Activated CD4-positive, alpha-beta T cell treated with anti-CD3 and anti-CD28 coated beads, Interleukin-2, amount 10 ng/mL, durations not matched to agents 24 days and 14 days (primary cell): Measurements from ENCODE around the gene SH3D21. TPM values are rescaled to one million over a fixed set of nuclear protein-coding genes. Genes with fewer than 3 reads are reported as not detected.

Experiments used
- DNase-seq: peaks from one replicate; pipeline ENCODE4 v3.0.0; 2022
- H3K27ac Mint-ChIP-seq: one replicate; pipeline ENCODE4 v1.8.0; 2022; ENCODE audit warnings: mild to moderate bottlenecking, mixed read lengths
- H3K27me3 Mint-ChIP-seq: one replicate; pipeline ENCODE4 v1.8.0; 2022; ENCODE audit warnings: mixed read lengths
- H3K36me3 Mint-ChIP-seq: one replicate; pipeline ENCODE4 v1.8.0; 2022; ENCODE audit warnings: low read depth, mild to moderate bottlenecking, mixed read lengths
- H3K4me1 Mint-ChIP-seq: one replicate; pipeline ENCODE4 v1.8.0; 2021; ENCODE audit warnings: mixed read lengths
- H3K4me3 Mint-ChIP-seq: one replicate; pipeline ENCODE4 v1.8.0; 2022; ENCODE audit warnings: mild to moderate bottlenecking, moderate library complexity, mixed read lengths
- H3K9me3 Mint-ChIP-seq: one replicate; pipeline ENCODE4 v1.8.0; 2021; ENCODE audit warnings: mixed read lengths
- intact Hi-C: fragments of 100-400 bp; cut with micrococcal nuclease; formaldehyde crosslinking; loops from one replicate; pipeline ENCODE4 v1.15.1; 2023
- total RNA-seq: library from RNA; stranded (reverse); gene quantifications from 2 replicates; pipeline ENCODE4 v1.2.3, GENCODE V29; 2022

SH3D21 gene
- total RNA-seq, 1 donor from 2014 or later, result 17.0 TPM

- no peak for DNase-seq
- intact Hi-C loops, result no loop called here
- Mint-ChIP-seq H3K27me3 (peaks cover 18% of the 10 kb centered on the region), H3K27ac (no peak overlapping the region), H3K4me3 (no peak overlapping the region), H3K9me3 (no peaks in the 10 kb centered on the region), H3K36me3 (no peaks in the 10 kb centered on the region), H3K4me1 (peaks cover 19% of the 10 kb centered on the region)
Measured at GRCh38 chr1:36327421-36328087, 21.4 kb downstream of the SH3D21 start.

GRCh38 chr1:36328088-36328480 is 21.9 kb downstream of the SH3D21 start:
- DNase-seq, result no peak
- Mint-ChIP-seq H3K4me1 (peaks cover 19% of the 10 kb centered on the region), H3K9me3 (no peaks in the 10 kb centered on the region), H3K4me3 (no peak overlapping the region), H3K27me3 (peaks cover 21% of the 10 kb centered on the region), H3K36me3 (no peaks in the 10 kb centered on the region), H3K27ac (no peak overlapping the region)
- intact Hi-C loops, result no loop called here

- no peak for DNase-seq
- Mint-ChIP-seq H3K36me3 (no peaks in the 10 kb centered on the region), H3K27me3 (peaks cover 21% of the 10 kb centered on the region), H3K4me3 (no peak overlapping the region), H3K4me1 (peaks cover 19% of the 10 kb centered on the region), H3K9me3 (no peaks in the 10 kb centered on the region), H3K27ac (no peak overlapping the region)
- intact Hi-C loops, result no loop called here
Measured at GRCh38 chr1:36328713-36329112, 22.5 kb downstream of the SH3D21 start.

GRCh38 chr1:36329817-36330216 is 23.6 kb downstream of the SH3D21 start:
- no peak for DNase-seq
- Mint-ChIP-seq H3K4me3 (no peak overlapping the region), H3K9me3 (no peaks in the 10 kb centered on the region), H3K27ac (no peak overlapping the region), H3K36me3 (no peaks in the 10 kb centered on the region), H3K27me3 (peaks cover 21% of the 10 kb centered on the region), H3K4me1 (peaks cover 10% of the 10 kb centered on the region)
- intact Hi-C loops, result no loop called here

GRCh38 chr1:36330940-36331339 is 24.8 kb downstream of the SH3D21 start:
- Mint-ChIP-seq H3K36me3 (no peaks in the 10 kb centered on the region), H3K9me3 (no peaks in the 10 kb centered on the region), H3K4me1 (peaks cover 10% of the 10 kb centered on the region), H3K27me3 (peaks cover 19% of the 10 kb centered on the region), H3K27ac (no peak overlapping the region), H3K4me3 (no peak overlapping the region)
- intact Hi-C loops, result no loop called here
- DNase-seq, result no peak

- Mint-ChIP-seq H3K36me3 (peaks cover 17% of the 10 kb centered on the region), H3K27me3 (no peaks in the 10 kb centered on the region), H3K27ac (no peak overlapping the region), H3K4me3 (no peak overlapping the region), H3K9me3 (no peaks in the 10 kb centered on the region), H3K4me1 (peaks cover 14% of the 10 kb centered on the region)
- intact Hi-C loops, result no loop called here
- DNase-seq, result no peak
Measured at GRCh38 chr1:36337830-36338229, 31.7 kb downstream of the SH3D21 start.

- Mint-ChIP-seq H3K36me3 (peaks cover 17% of the 10 kb centered on the region), H3K27ac (peak overlapping the region; percentile 43), H3K27me3 (no peaks in the 10 kb centered on the region), H3K4me3 (no peak overlapping the region), H3K9me3 (no peaks in the 10 kb centered on the region), H3K4me1 (peaks cover 15% of the 10 kb centered on the region)
- no peak for DNase-seq
- intact Hi-C loops, result no loop called here
Measured at GRCh38 chr1:36339215-36339614, 33.0 kb downstream of the SH3D21 start.

GRCh38 chr1:36339615-36340014 is 33.4 kb downstream of the SH3D21 start:
- DNase-seq, result no peak
- Mint-ChIP-seq H3K4me3 (no peak overlapping the region), H3K36me3 (peaks cover 19% of the 10 kb centered on the region), H3K27me3 (no peaks in the 10 kb centered on the region), H3K4me1 (peaks cover 15% of the 10 kb centered on the region), H3K27ac (no peak overlapping the region), H3K9me3 (no peaks in the 10 kb centered on the region)
- intact Hi-C loops, result no loop called here

GRCh38 chr1:36341626-36342320 is 35.6 kb downstream of the SH3D21 start:
- Mint-ChIP-seq H3K9me3 (no peaks in the 10 kb centered on the region), H3K27me3 (no peaks in the 10 kb centered on the region), H3K4me3 (no peak overlapping the region), H3K27ac (no peak overlapping the region), H3K36me3 (peaks cover 25% of the 10 kb centered on the region), H3K4me1 (peaks cover 15% of the 10 kb centered on the region)
- DNase-seq, result no peak
- intact Hi-C loops, result loop anchor here (1.0 to 2.0 kb wide), 2 partner anchors 27 to 80 kb away; no protein-coding TSS in a partner anchor

- Mint-ChIP-seq H3K27me3 (no peaks in the 10 kb centered on the region), H3K4me3 (no peak overlapping the region), H3K9me3 (no peaks in the 10 kb centered on the region), H3K27ac (peak overlapping the region; percentile 74), H3K4me1 (peaks cover 12% of the 10 kb centered on the region), H3K36me3 (peaks cover 32% of the 10 kb centered on the region)
- intact Hi-C loops, result loop anchor here (1.0 to 2.0 kb wide), 2 partner anchors 26 to 79 kb away; no protein-coding TSS in a partner anchor
- peak; percentile 88 for DNase-seq
Measured at GRCh38 chr1:36342426-36343185, 36.4 kb downstream of the SH3D21 start.

GRCh38 chr1:36343651-36344394 is 37.7 kb downstream of the SH3D21 start:
- Mint-ChIP-seq H3K9me3 (no peaks in the 10 kb centered on the region), H3K4me1 (peaks cover 7% of the 10 kb centered on the region), H3K4me3 (no peak overlapping the region), H3K36me3 (peaks cover 39% of the 10 kb centered on the region), H3K27me3 (no peaks in the 10 kb centered on the region), H3K27ac (no peak overlapping the region)
- DNase-seq, result no peak
- intact Hi-C loops, result loop anchor here (2.0 kb wide), 1 partner anchor 25 kb away; no protein-coding TSS in a partner anchor

GRCh38 chr1:36344395-36344680 is 38.2 kb downstream of the SH3D21 start:
- no peak for DNase-seq
- Mint-ChIP-seq H3K36me3 (peaks cover 35% of the 10 kb centered on the region), H3K9me3 (no peaks in the 10 kb centered on the region), H3K27ac (no peak overlapping the region), H3K27me3 (no peaks in the 10 kb centered on the region), H3K4me1 (peaks cover 2% of the 10 kb centered on the region), H3K4me3 (no peak overlapping the region)
- intact Hi-C loops, result no loop called here

- no peak overlapping the region for H3K27ac Mint-ChIP-seq
- no peaks in the 10 kb centered on the region for H3K27me3 Mint-ChIP-seq
- intact Hi-C loops, result no loop called here
- peaks cover 4% of the 10 kb centered on the region for H3K4me1 Mint-ChIP-seq
- DNase-seq, result no peak
- no peaks in the 10 kb centered on the region for H3K9me3 Mint-ChIP-seq
- no peak overlapping the region for H3K4me3 Mint-ChIP-seq
- H3K36me3 Mint-ChIP-seq, result peaks cover 34% of the 10 kb centered on the region
Measured at GRCh38 chr1:36345353-36345752, 39.2 kb downstream of the SH3D21 start.
